ENCODE results near the gene TUBB6. TPM values are rescaled to one million over a fixed set of nuclear protein-coding genes. Genes with fewer than 3 reads are reported as not detected.

Gene TUBB6
- total and polyA plus RNA-seq, 2 of the 13 experiments (the other 11 are each of a cell fraction or from before 2014, with no cell fraction given), result 9.9 to 28.6 TPM

DNA sequence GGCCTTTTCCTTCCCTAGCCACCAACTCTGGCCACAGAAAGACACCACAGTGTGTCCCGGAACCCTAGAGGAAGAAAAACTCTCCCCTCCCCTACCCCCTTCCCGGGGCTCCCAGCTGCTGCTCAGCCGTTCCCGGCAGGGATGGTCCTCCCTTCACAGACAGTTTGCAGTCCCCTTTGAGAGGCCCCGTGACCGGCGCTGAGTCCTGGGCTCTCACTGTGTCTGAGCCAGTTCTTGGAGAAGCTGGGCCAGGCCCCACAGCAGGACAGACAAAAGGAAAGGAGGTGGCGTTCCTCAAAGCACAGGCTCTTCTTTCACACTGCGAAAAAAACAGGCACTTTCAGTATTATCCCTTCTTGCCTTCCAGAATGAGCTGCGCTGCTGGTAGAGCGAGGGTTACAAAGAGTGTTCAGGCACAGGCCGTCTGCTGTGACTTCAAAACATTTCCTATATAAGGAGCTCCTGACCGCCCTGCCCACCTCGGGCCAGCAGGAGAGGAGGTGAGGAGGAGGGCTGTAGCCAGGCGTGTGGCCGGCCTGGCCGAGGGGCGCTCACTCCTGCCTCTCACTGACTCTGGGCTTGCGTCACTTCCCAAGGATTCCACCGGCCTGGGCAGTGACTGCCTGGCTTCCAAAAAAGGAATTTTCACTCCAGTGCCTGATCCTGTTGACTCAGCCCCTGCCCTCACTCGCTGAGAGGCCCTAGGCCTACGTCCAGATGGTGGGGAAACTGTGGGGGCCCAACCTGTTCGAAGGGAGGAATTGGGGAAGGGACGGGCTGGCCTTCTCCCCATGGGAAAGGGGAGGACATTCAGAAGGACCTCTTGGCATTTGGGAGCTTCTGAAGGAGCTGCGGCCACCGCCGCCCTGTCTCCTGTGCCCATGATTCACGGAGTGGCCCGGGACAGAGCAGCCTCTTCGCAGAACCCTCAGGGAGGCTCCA, 29.0 kb upstream of the TUBB6 start (continued):
- TF ChIP-seq, protein P1, sequence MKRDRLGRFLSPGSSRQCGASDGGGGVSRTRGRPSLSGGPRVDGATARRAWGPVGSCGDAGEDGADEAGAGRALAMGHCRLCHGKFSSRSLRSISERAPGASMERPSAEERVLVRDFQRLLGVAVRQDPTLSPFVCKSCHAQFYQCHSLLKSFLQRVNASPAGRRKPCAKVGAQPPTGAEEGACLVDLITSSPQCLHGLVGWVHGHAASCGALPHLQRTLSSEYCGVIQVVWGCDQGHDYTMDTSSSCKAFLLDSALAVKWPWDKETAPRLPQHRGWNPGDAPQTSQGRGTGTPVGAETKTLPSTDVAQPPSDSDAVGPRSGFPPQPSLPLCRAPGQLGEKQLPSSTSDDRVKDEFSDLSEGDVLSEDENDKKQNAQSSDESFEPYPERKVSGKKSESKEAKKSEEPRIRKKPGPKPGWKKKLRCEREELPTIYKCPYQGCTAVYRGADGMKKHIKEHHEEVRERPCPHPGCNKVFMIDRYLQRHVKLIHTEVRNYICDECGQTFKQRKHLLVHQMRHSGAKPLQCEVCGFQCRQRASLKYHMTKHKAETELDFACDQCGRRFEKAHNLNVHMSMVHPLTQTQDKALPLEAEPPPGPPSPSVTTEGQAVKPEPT (CRISPR knock-in tag; IDR thresholded peaks at IDR 0.05; ENCODE audit: low read depth), result no peak
- no peak for TF ChIP-seq TERF1 (CRISPR knock-in tag; IDR thresholded peaks at IDR 0.05)
- TF ChIP-seq ZNF207 (IDR thresholded peaks at IDR 0.05; ENCODE audit: borderline replicate concordance), result no peak
- TF ChIP-seq, protein P2, sequence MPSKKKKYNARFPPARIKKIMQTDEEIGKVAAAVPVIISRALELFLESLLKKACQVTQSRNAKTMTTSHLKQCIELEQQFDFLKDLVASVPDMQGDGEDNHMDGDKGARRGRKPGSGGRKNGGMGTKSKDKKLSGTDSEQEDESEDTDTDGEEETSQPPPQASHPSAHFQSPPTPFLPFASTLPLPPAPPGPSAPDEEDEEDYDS (CRISPR knock-in tag; IDR thresholded peaks at IDR 0.05), result 0 out of 2 replicates have a peak, but pooled peaks have one; percentile 34
- no peak for TF ChIP-seq CBX5 (CRISPR knock-in tag; IDR thresholded peaks at IDR 0.05; ENCODE audit: borderline replicate concordance)
- peak; percentile 67; the same call in 1 of the 2 replicates for TF ChIP-seq ZNF772 (CRISPR knock-in tag; IDR thresholded peaks at IDR 0.05)
- TF ChIP-seq ZNF749 (CRISPR knock-in tag; IDR thresholded peaks at IDR 0.05; ENCODE audit: borderline replicate concordance), result no peak
- TF ChIP-seq PAWR (CRISPR knock-in tag; IDR thresholded peaks at IDR 0.05; ENCODE audit: borderline replicate concordance), result no peak
- no peak for TF ChIP-seq PLRG1 (conservative IDR thresholded peaks at IDR 0.05)
- no peak for TF ChIP-seq REST (IDR thresholded peaks at IDR 0.05; ENCODE audit: borderline replicate concordance in 1 of 2, low read depth in 1 of 2, low read length in 2 of 2)
- no peak for TF ChIP-seq ZIK1 (CRISPR knock-in tag; IDR thresholded peaks at IDR 0.05; ENCODE audit: borderline replicate concordance, low read depth)
- TF ChIP-seq HOXA7 (CRISPR knock-in tag; IDR thresholded peaks at IDR 0.05), result no peak
- TF ChIP-seq ZNF572 (CRISPR knock-in tag; IDR thresholded peaks at IDR 0.05), result no peak
- peak; percentile 22; the same call in 1 of the 2 replicates for TF ChIP-seq KAT8 (CRISPR knock-in tag; IDR thresholded peaks at IDR 0.05)
- TF ChIP-seq ARNT (IDR thresholded peaks at IDR 0.05), result no peak

All from HepG2 (cell line).